PC-3 (cell line): ENCODE results near the gene LAMA5. TPM values are rescaled to one million over a fixed set of nuclear protein-coding genes. Genes with fewer than 3 reads are reported as not detected.

Experiments
- ATAC-seq: fragments of 200-7000 bp; cut with Tn5 transposase; 2 replicates; pipeline ENCODE4 v1.9.1; 2020; ENCODE audit warnings: mild to moderate bottlenecking, moderate library complexity
- BruUV-seq: library from RNA; stranded (reverse); fragments of 400-500 nt; replicated peaks from 2 replicates; lab custom pipeline; 2021; lab: Mats Ljungman, UMichigan
- CTCF ChIA-PET: fragments of 300-600 bp; sonication (Branson Sonifier 250); formaldehyde crosslinking; loops from one replicate; lab custom pipeline; 2022; ENCODE audit warnings: antibody characterized with exemption; lab: Charles Lee
- POLR2A ChIA-PET: fragments of 300-600 bp; sonication (Branson Sonifier 250); formaldehyde crosslinking; loops from one replicate; lab custom pipeline; 2022; ENCODE audit warnings: antibody characterized with exemption; ENCODE audit not compliant: unreplicated experiment; lab: Charles Lee
- DNase-seq: peaks from one replicate; pipeline ENCODE4 v3.0.0-alpha.2; 2015
- H2AFZ ChIP-seq: fragments of 300-600 bp; sonication (generic); 2 replicates; pipeline ENCODE4 v1.6.0; 2016; ENCODE audit warnings: antibody characterized with exemption, low read length
- H3F3A ChIP-seq: fragments of 300-600 bp; sonication (generic); one replicate; pipeline ENCODE4 v1.6.0; 2017; ENCODE audit warnings: antibody characterized with exemption, low read length, control low read depth, mild to moderate bottlenecking; ENCODE audit not compliant: unreplicated experiment
- H3K27ac ChIP-seq: fragments of 300-600 bp; sonication (generic); 2 replicates; pipeline ENCODE4 v1.5.1; 2016; ENCODE audit warnings: mild to moderate bottlenecking, low read length
- H3K27me3 ChIP-seq: fragments of 300-600 bp; sonication (generic); 2 replicates; pipeline ENCODE4 v1.6.1; 2016; ENCODE audit warnings: low read length, mixed read lengths
- H3K36me3 ChIP-seq: fragments of 300-600 bp; sonication (generic); 2 replicates; pipeline ENCODE4 v1.6.1; 2016; ENCODE audit warnings: low read depth, mixed run types, low read length, mixed read lengths
- H3K4me1 ChIP-seq: fragments of 300-600 bp; sonication (generic); 2 replicates; pipeline ENCODE4 v1.5.1; 2016; ENCODE audit warnings: low read length; ENCODE audit not compliant: insufficient read depth
- H3K4me2 ChIP-seq: fragments of 300-600 bp; sonication (generic); 2 replicates; pipeline ENCODE4 v1.6.0; 2016; ENCODE audit warnings: low read length
- H3K4me3 ChIP-seq: fragments of 300-600 bp; sonication (generic); 2 replicates; pipeline ENCODE4 v1.5.1; 2016; ENCODE audit warnings: mild to moderate bottlenecking, low read length, mixed read lengths
- H3K79me2 ChIP-seq: fragments of 300-600 bp; sonication (generic); 2 replicates; pipeline ENCODE4 v1.6.1; 2017; ENCODE audit warnings: low read length, mixed read lengths
- H3K9ac ChIP-seq: fragments of 300-600 bp; sonication (generic); 2 replicates; pipeline ENCODE4 v1.6.0; 2016; ENCODE audit warnings: mild to moderate bottlenecking, low read length
- H3K9me2 ChIP-seq: fragments of 300-600 bp; sonication (generic); replicated peaks from 2 replicates; pipeline ENCODE4 v1.6.1; 2016; ENCODE audit warnings: mixed run types, low read length, mixed read lengths
- H3K9me3 ChIP-seq: fragments of 300-600 bp; sonication (generic); 2 replicates; pipeline ENCODE4 v1.6.1; 2016; ENCODE audit warnings: low read length, mixed read lengths
- H4K20me1 ChIP-seq: fragments of 300-600 bp; sonication (generic); 2 replicates; pipeline ENCODE4 v1.6.1; 2016; ENCODE audit warnings: low read length, mixed read lengths
- EZH2 ChIP-seq: fragments of 300-600 bp; sonication (generic); IDR thresholded peaks from one replicate; pipeline ENCODE4 v1.6.1; 2017; ENCODE audit warnings: antibody characterized with exemption, mild to moderate bottlenecking, low read length; ENCODE audit not compliant: unreplicated experiment
- EZH2phosphoT487 ChIP-seq: fragments of 300-600 bp; sonication (generic); IDR thresholded peaks from 2 replicates; pipeline ENCODE4 v1.6.1; 2018; ENCODE audit warnings: mild to moderate bottlenecking, antibody characterized with exemption, low read length, borderline replicate concordance
- intact Hi-C: fragments of 100-400 bp; cut with micrococcal nuclease; formaldehyde crosslinking; loops from 2 replicates; pipeline ENCODE4 v1.9.0; 2023
- total RNA-seq: library from RNA; depleted of rRNA; stranded (reverse); fragments of >200 nt; gene quantifications from 2 replicates; pipeline ENCODE4 v1.2.3, GENCODE V29; 2014
- TF ChIP-seq, protein P1 (sequence below): fragments of 300-600 bp; sonication (generic); conservative IDR thresholded peaks from 2 replicates; pipeline ENCODE4 v1.5.1; 2017; ENCODE audit warnings: antibody characterized with exemption, low read depth, mild to moderate bottlenecking, low read length

Gene LAMA5
- total RNA-seq, 1 experiment from 2014 or later = 196 TPM

DNA sequence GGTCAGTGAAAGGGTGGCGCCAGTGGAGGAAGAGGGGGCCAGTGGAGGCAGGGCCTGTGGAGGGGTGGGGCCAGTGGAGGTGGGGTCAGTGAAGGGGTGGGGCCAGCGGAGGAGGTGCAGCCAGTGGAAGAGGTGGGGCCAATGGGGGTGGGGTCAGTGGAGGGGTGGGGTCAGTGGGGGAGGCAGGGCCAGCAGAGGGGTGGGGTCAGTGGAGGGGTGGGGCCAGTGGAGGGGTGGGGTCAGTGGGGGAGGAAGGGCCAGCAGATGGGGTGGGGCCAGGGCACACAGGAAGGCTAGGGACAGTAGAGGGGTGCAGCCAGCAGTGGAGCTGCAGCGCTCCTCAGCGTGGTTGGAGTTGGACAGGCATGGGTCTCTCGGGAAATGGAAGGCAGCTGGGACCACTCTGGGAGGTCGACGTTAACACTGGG, 45.6 kb downstream of the LAMA5 start:
- H3K79me2 ChIP-seq = no peaks in the 10 kb centered on the region
- no peaks in the 10 kb centered on the region for H3K9me3 ChIP-seq
- DNase-seq (peak; percentile 27), ATAC-seq (peak; percentile 35)
- H2AFZ ChIP-seq = no peak overlapping the region
- no peak overlapping the region for H3K9ac ChIP-seq
- TF ChIP-seq, protein P1, sequence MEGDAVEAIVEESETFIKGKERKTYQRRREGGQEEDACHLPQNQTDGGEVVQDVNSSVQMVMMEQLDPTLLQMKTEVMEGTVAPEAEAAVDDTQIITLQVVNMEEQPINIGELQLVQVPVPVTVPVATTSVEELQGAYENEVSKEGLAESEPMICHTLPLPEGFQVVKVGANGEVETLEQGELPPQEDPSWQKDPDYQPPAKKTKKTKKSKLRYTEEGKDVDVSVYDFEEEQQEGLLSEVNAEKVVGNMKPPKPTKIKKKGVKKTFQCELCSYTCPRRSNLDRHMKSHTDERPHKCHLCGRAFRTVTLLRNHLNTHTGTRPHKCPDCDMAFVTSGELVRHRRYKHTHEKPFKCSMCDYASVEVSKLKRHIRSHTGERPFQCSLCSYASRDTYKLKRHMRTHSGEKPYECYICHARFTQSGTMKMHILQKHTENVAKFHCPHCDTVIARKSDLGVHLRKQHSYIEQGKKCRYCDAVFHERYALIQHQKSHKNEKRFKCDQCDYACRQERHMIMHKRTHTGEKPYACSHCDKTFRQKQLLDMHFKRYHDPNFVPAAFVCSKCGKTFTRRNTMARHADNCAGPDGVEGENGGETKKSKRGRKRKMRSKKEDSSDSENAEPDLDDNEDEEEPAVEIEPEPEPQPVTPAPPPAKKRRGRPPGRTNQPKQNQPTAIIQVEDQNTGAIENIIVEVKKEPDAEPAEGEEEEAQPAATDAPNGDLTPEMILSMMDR = no peak
- TF ChIP-seq EZH2 (no peak), EZH2phosphoT487 (no peak)
- H3K36me3 ChIP-seq = peaks cover 69% of the 10 kb centered on the region
- peaks cover 6% of the 10 kb centered on the region for H3F3A ChIP-seq
- no TSS peak for BruUV-seq
- H3K4me2 ChIP-seq = no peak overlapping the region
- intact Hi-C loops = no loop called here
- no peaks in the 10 kb centered on the region for H3K4me1 ChIP-seq
- ChIA-PET CTCF (no interaction called here), POLR2A (no interaction called here)
- H3K4me3 ChIP-seq = no peak overlapping the region
- peaks cover 14% of the 10 kb centered on the region; the same call in 1 of the 2 replicates for H4K20me1 ChIP-seq
- no peaks in the 10 kb centered on the region for H3K27me3 ChIP-seq
- H3K9me2 ChIP-seq = no peaks in the 10 kb centered on the region
- no peak overlapping the region for H3K27ac ChIP-seq

DNA sequence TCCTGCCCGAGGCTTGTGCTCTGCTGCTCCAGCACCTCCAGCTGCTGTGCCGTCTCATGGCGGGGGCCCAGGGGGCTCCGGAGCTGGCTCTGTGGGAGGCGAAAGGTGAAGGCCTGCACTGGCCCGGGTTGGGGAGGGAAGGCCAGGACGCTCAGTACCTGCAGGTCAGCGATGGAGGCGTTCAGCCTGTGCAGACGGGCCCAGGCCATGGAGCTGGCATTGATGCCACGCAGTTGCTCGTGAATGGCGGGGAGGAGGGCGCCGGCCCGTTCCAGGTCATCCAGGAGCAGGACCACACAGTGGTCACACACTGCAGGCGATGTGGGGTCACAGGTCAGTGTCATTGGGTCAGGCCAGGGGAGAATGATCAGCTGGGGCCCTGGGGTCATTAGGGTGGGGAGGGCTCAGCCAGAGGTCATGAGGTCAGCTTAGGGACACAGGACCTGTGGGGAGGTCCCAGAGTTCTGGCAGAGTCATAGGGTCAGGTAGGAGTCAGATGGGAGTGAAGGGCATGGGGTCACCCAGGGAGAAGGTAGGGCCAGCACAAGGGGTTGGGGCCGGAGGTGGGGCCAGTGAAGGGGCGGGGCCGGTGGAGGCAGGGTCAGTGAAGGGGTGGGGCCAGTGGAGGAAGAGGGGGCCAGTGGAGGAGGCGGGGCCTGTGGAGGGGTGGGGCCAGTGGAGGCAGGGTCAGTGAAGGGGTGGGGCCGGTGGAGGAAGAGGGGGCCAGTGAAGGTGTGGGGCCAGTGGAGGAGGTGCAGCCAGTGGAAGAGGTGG, 46.3 kb downstream of the LAMA5 start:
- Histone ChIP-seq H3K9me2 (no peaks in the 10 kb centered on the region), H3K4me3 (no peak overlapping the region), H3K36me3 (peaks cover 70% of the 10 kb centered on the region), H3F3A (peaks cover 6% of the 10 kb centered on the region), H4K20me1 (peaks cover 14% of the 10 kb centered on the region; the same call in 1 of the 2 replicates), H3K4me2 (no peak overlapping the region), H3K79me2 (no peaks in the 10 kb centered on the region), H3K27ac (no peak overlapping the region), H3K27me3 (no peaks in the 10 kb centered on the region), H2AFZ (no peak overlapping the region), H3K4me1 (no peaks in the 10 kb centered on the region), H3K9ac (no peak overlapping the region), H3K9me3 (no peaks in the 10 kb centered on the region)
- no TSS peak for BruUV-seq
- peak; percentile 23 for DNase-seq
- POLR2A ChIA-PET = no interaction called here
- TF ChIP-seq, protein P1 = no peak
- TF ChIP-seq EZH2phosphoT487 (no peak), EZH2 (no peak)
- intact Hi-C loops = no loop called here
- ATAC-seq = no peak
- CTCF ChIA-PET = no interaction called here

DNA sequence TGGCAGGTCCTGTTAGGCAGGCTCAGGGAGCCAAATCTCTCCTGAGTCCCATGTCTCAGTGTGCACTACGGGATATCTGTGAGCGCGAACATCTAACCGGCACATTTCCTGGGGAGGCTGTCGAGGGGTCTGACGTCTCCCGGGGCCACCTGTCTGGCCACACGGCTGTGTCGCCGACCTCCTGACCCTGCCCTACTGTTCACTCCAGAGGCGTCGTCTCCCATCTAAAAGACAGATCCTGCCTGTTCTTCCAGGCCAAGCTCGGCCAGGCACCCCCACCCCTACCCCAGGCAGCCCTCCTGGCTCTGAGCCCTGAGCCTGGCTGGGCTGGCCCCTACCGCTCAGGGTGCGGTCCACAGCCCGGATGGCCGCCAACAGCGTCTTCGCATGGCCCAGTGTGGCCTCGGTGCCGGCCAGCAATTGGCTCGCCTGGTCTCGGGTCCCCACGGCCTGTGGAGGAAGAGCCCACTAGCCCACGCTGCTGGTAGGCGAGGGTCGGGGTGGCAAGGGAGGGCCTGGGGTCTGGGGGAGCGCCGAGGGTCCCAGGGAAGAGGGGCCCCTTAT, 47.7 kb downstream of the LAMA5 start:
- no peaks in the 10 kb centered on the region for H3K9me2 ChIP-seq
- intact Hi-C loops = no loop called here
- H3K4me3 ChIP-seq = no peak overlapping the region
- TF ChIP-seq EZH2 (no peak), EZH2phosphoT487 (no peak)
- TF ChIP-seq, protein P1 = no peak
- no peaks in the 10 kb centered on the region for H3K79me2 ChIP-seq
- ATAC-seq (no peak), DNase-seq (no peak)
- H3K27ac ChIP-seq = no peak overlapping the region
- H3K27me3 ChIP-seq = no peaks in the 10 kb centered on the region
- ChIA-PET CTCF (no interaction called here), POLR2A (no interaction called here)
- H2AFZ ChIP-seq = no peak overlapping the region
- no peaks in the 10 kb centered on the region for H3K9me3 ChIP-seq
- H3K9ac ChIP-seq = no peak overlapping the region
- H4K20me1 ChIP-seq = peaks cover 14% of the 10 kb centered on the region; the same call in 1 of the 2 replicates
- H3K4me1 ChIP-seq = no peaks in the 10 kb centered on the region
- peaks cover 6% of the 10 kb centered on the region for H3F3A ChIP-seq
- peaks cover 74% of the 10 kb centered on the region for H3K36me3 ChIP-seq
- no TSS peak for BruUV-seq
- no peak overlapping the region for H3K4me2 ChIP-seq
